ENCODE results near the gene NDUFS1.

DNA sequence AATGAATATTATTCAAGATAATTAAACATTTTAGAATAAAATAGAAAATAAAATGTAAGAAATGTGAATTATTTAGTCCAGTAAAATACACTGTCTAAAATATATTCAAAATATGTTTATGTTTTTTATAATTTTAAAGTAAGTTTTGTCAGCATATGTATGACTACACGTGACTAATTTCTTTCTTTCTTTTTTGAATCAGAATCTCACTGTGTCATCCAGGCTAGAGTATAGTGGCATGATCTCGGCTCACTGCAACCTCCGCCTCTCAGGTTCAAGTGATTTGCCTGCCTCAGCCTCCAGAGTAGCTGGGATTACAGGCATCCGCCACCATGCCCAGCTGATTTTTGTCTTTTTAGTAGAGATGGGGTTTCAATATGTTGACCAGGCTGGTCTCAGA, 54.2 kb downstream of the NDUFS1 start:
- TF ChIP-seq, protein P1, sequence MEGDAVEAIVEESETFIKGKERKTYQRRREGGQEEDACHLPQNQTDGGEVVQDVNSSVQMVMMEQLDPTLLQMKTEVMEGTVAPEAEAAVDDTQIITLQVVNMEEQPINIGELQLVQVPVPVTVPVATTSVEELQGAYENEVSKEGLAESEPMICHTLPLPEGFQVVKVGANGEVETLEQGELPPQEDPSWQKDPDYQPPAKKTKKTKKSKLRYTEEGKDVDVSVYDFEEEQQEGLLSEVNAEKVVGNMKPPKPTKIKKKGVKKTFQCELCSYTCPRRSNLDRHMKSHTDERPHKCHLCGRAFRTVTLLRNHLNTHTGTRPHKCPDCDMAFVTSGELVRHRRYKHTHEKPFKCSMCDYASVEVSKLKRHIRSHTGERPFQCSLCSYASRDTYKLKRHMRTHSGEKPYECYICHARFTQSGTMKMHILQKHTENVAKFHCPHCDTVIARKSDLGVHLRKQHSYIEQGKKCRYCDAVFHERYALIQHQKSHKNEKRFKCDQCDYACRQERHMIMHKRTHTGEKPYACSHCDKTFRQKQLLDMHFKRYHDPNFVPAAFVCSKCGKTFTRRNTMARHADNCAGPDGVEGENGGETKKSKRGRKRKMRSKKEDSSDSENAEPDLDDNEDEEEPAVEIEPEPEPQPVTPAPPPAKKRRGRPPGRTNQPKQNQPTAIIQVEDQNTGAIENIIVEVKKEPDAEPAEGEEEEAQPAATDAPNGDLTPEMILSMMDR (IDR thresholded peaks at IDR 0.05; ENCODE audit: poor library complexity, severe bottlenecking) = no peak
- TF ChIP-seq, protein P2, sequence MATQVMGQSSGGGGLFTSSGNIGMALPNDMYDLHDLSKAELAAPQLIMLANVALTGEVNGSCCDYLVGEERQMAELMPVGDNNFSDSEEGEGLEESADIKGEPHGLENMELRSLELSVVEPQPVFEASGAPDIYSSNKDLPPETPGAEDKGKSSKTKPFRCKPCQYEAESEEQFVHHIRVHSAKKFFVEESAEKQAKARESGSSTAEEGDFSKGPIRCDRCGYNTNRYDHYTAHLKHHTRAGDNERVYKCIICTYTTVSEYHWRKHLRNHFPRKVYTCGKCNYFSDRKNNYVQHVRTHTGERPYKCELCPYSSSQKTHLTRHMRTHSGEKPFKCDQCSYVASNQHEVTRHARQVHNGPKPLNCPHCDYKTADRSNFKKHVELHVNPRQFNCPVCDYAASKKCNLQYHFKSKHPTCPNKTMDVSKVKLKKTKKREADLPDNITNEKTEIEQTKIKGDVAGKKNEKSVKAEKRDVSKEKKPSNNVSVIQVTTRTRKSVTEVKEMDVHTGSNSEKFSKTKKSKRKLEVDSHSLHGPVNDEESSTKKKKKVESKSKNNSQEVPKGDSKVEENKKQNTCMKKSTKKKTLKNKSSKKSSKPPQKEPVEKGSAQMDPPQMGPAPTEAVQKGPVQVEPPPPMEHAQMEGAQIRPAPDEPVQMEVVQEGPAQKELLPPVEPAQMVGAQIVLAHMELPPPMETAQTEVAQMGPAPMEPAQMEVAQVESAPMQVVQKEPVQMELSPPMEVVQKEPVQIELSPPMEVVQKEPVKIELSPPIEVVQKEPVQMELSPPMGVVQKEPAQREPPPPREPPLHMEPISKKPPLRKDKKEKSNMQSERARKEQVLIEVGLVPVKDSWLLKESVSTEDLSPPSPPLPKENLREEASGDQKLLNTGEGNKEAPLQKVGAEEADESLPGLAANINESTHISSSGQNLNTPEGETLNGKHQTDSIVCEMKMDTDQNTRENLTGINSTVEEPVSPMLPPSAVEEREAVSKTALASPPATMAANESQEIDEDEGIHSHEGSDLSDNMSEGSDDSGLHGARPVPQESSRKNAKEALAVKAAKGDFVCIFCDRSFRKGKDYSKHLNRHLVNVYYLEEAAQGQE (IDR thresholded peaks at IDR 0.05; ENCODE audit: borderline replicate concordance) = no peak
